Panc1 (cell line): Measurements from ENCODE around the gene TNIP1.

Experiments
- SIN3A ChIP-seq: IDR thresholded peaks from 2 replicates; pipeline ENCODE4 v1.6.1; 2012; ENCODE audit warnings: low read depth, mild to moderate bottlenecking, low read length, moderate library complexity, borderline replicate concordance; ENCODE audit not compliant: insufficient read depth
- TCF7L2 ChIP-seq: IDR thresholded peaks from 2 replicates; pipeline ENCODE4 v1.6.1; 2011; ENCODE audit warnings: mild to moderate bottlenecking, low read depth, low read length, inconsistent platforms
- TF ChIP-seq, protein P1 (sequence below), 2 experiments: IDR thresholded peaks; 2 replicates each; pipeline ENCODE4 v1.6.1; 2011 to 2012; ENCODE audit warnings: low read depth in 2 of 2, control low read depth in 1 of 2, low read length in 1 of 2, mild to moderate bottlenecking in 1 of 2, moderate library complexity in 1 of 2; ENCODE audit not compliant: insufficient read depth in 1 of 2
- TF ChIP-seq, protein P2 (sequence below): fragments of 450-650 bp; IDR thresholded peaks from 2 replicates; pipeline ENCODE4 v1.5.1; 2017; ENCODE audit warnings: mild to moderate bottlenecking

DNA sequence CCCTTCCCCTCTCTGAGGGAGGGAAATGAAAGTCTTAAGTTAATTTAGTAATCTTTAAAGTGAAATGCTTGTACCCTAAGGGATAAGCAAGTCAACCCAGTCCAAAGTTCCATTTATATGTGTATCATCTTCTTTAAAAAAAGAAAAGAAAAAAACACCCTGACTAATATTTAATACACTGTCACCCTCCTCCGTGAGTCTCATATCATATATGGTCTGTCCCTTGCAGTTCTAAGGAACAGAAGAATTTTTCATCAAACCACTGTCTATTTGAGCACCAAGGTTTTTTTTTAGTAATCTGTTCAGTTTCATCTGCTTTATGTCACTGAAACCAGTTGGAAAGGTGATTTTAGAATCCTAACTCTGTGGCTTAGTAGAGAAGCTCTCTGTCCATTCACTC, 15.2 kb downstream of the TNIP1 start:
- TF ChIP-seq TCF7L2 (no peak), SIN3A (no peak)
- TF ChIP-seq, protein P1, sequence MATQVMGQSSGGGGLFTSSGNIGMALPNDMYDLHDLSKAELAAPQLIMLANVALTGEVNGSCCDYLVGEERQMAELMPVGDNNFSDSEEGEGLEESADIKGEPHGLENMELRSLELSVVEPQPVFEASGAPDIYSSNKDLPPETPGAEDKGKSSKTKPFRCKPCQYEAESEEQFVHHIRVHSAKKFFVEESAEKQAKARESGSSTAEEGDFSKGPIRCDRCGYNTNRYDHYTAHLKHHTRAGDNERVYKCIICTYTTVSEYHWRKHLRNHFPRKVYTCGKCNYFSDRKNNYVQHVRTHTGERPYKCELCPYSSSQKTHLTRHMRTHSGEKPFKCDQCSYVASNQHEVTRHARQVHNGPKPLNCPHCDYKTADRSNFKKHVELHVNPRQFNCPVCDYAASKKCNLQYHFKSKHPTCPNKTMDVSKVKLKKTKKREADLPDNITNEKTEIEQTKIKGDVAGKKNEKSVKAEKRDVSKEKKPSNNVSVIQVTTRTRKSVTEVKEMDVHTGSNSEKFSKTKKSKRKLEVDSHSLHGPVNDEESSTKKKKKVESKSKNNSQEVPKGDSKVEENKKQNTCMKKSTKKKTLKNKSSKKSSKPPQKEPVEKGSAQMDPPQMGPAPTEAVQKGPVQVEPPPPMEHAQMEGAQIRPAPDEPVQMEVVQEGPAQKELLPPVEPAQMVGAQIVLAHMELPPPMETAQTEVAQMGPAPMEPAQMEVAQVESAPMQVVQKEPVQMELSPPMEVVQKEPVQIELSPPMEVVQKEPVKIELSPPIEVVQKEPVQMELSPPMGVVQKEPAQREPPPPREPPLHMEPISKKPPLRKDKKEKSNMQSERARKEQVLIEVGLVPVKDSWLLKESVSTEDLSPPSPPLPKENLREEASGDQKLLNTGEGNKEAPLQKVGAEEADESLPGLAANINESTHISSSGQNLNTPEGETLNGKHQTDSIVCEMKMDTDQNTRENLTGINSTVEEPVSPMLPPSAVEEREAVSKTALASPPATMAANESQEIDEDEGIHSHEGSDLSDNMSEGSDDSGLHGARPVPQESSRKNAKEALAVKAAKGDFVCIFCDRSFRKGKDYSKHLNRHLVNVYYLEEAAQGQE (IDR thresholded peaks at IDR 0.05; ENCODE audit: insufficient read depth in 1 of 2, low read depth in 2 of 2, low read length in 1 of 2), result no peak
- TF ChIP-seq, protein P2, sequence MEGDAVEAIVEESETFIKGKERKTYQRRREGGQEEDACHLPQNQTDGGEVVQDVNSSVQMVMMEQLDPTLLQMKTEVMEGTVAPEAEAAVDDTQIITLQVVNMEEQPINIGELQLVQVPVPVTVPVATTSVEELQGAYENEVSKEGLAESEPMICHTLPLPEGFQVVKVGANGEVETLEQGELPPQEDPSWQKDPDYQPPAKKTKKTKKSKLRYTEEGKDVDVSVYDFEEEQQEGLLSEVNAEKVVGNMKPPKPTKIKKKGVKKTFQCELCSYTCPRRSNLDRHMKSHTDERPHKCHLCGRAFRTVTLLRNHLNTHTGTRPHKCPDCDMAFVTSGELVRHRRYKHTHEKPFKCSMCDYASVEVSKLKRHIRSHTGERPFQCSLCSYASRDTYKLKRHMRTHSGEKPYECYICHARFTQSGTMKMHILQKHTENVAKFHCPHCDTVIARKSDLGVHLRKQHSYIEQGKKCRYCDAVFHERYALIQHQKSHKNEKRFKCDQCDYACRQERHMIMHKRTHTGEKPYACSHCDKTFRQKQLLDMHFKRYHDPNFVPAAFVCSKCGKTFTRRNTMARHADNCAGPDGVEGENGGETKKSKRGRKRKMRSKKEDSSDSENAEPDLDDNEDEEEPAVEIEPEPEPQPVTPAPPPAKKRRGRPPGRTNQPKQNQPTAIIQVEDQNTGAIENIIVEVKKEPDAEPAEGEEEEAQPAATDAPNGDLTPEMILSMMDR, result no peak
